GM18498 (cell line): Measurements from ENCODE around the gene OPCML.

Source experiments
- ATAC-seq: cut with Tn5 transposase; IDR thresholded peaks from one replicate; pipeline ENCODE4 v1.9.1; 2021; ENCODE audit warnings: mild to moderate bottlenecking, moderate library complexity; ENCODE audit not compliant: unreplicated experiment

OPCML gene

GRCh38 chr11:132650969-132651720 lies 881.2 kb downstream of the OPCML start:
- no peak for ATAC-seq

GRCh38 chr11:132649277-132649676 lies 883.0 kb downstream of the OPCML start:
- ATAC-seq, result no peak

- ATAC-seq, result no peak
These were observed 883.5 kb downstream of the OPCML start for GRCh38 chr11:132648851-132649250.

- no peak for ATAC-seq
These were observed 885.4 kb downstream of the OPCML start for GRCh38 chr11:132646890-132647289.

- no peak for ATAC-seq
These were observed 887.6 kb downstream of the OPCML start for GRCh38 chr11:132644520-132645239.

GRCh38 chr11:132643239-132643638 lies 889.1 kb downstream of the OPCML start:
- ATAC-seq, result no peak

GRCh38 chr11:132640952-132641351 lies 891.3 kb downstream of the OPCML start:
- ATAC-seq, result no peak

- ATAC-seq, result no peak
These were observed 892.3 kb downstream of the OPCML start for GRCh38 chr11:132639986-132640385.

- ATAC-seq, result no peak
These were observed 892.9 kb downstream of the OPCML start for GRCh38 chr11:132639403-132639802.

GRCh38 chr11:132638423-132638822 lies 893.9 kb downstream of the OPCML start:
- ATAC-seq, result no peak

- ATAC-seq, result no peak
These were observed 895.8 kb downstream of the OPCML start for GRCh38 chr11:132636523-132636922.

- ATAC-seq, result no peak
These were observed 899.6 kb downstream of the OPCML start for GRCh38 chr11:132632641-132633124.

- ATAC-seq, result no peak
These were observed 900.3 kb downstream of the OPCML start for GRCh38 chr11:132631989-132632388.

- ATAC-seq, result no peak
These were observed 904.3 kb downstream of the OPCML start for GRCh38 chr11:132627981-132628380.

- no peak for ATAC-seq
These were observed 905.9 kb downstream of the OPCML start for GRCh38 chr11:132626446-132626845.

GRCh38 chr11:132623511-132623910 lies 908.8 kb downstream of the OPCML start:
- ATAC-seq, result no peak

- ATAC-seq, result no peak
These were observed 910.2 kb downstream of the OPCML start for GRCh38 chr11:132621976-132622580.

GRCh38 chr11:132620423-132620822 lies 911.9 kb downstream of the OPCML start:
- no peak for ATAC-seq

GRCh38 chr11:132610791-132611190 lies 921.5 kb downstream of the OPCML start:
- ATAC-seq, result no peak

GRCh38 chr11:132610216-132610615 lies 922.1 kb downstream of the OPCML start:
- ATAC-seq, result no peak

- no peak for ATAC-seq
These were observed 924.7 kb downstream of the OPCML start for GRCh38 chr11:132607575-132607974.
